CD4-positive, alpha-beta memory T cell (primary cell): ENCODE data around the gene AJAP1. TPM values are rescaled to one million over a fixed set of nuclear protein-coding genes. Genes with fewer than 3 reads are reported as not detected.

Source experiments
- CTCF ChIA-PET: fragments of 350-600 bp; sonication (Branson Sonifier 250); formaldehyde crosslinking; loops from one replicate; lab custom pipeline; 2021; ENCODE audit warnings: inconsistent platforms; ENCODE audit not compliant: partially characterized antibody; lab: Charles Lee
- POLR2A ChIA-PET: fragments of 350-600 bp; sonication (Branson Sonifier 250); formaldehyde crosslinking; loops from one replicate; lab custom pipeline; 2021; ENCODE audit not compliant: partially characterized antibody; lab: Charles Lee
- DNase-seq, 5 donors: peaks; one replicate each; pipeline versions ENCODE4 v3.0.0 to v3.0.0-alpha.2; 2020 to 2022; ENCODE audit warnings: mixed read lengths in 1 of 5
- H3K27ac ChIP-seq: one replicate; pipeline ENCODE4 v1.7.0; 2013; ENCODE audit warnings: low read depth, low read length
- H3K27me3 ChIP-seq: 2 replicates; pipeline ENCODE4 v1.7.0; 2013; ENCODE audit warnings: mild to moderate bottlenecking, low read length, moderate library complexity; ENCODE audit not compliant: insufficient read depth
- H3K36me3 ChIP-seq: 2 replicates; pipeline ENCODE4 v1.7.0; 2013; ENCODE audit warnings: mild to moderate bottlenecking, low read length, moderate library complexity; ENCODE audit not compliant: insufficient read depth
- H3K4me1 ChIP-seq: 2 replicates; pipeline ENCODE4 v1.7.0; 2013; ENCODE audit warnings: mild to moderate bottlenecking, low read length, moderate library complexity; ENCODE audit not compliant: insufficient read depth
- H3K4me3 ChIP-seq, 2 donors: one replicate each; pipeline ENCODE4 v1.7.0; 2013; ENCODE audit warnings: low read length in 2 of 2, mild to moderate bottlenecking in 1 of 2
- H3K9me3 ChIP-seq, 2 donors: one replicate each; pipeline ENCODE4 v1.7.0; 2013; ENCODE audit warnings: low read length in 2 of 2, control low read depth in 1 of 2; ENCODE audit not compliant: control insufficient read depth in 1 of 2
- H3K27ac Mint-ChIP-seq, 7 donors: one replicate each; pipeline ENCODE4 v1.8.0; 2020 to 2021; ENCODE audit warnings: mixed read lengths in 7 of 7, mild to moderate bottlenecking in 6 of 7, inconsistent platforms in 3 of 7, moderate library complexity in 3 of 7
- H3K27me3 Mint-ChIP-seq, 2 donors: one replicate each; pipeline ENCODE4 v1.8.0; 2020 to 2021; ENCODE audit warnings: mixed read lengths in 2 of 2
- H3K36me3 Mint-ChIP-seq, 2 donors: one replicate each; pipeline ENCODE4 v1.8.0; 2020 to 2021; ENCODE audit warnings: mixed read lengths in 2 of 2, inconsistent platforms in 1 of 2, mild to moderate bottlenecking in 1 of 2
- H3K4me1 Mint-ChIP-seq, 4 donors: one replicate each; pipeline ENCODE4 v1.8.0; 2020 to 2021; ENCODE audit warnings: mixed read lengths in 4 of 4, mild to moderate bottlenecking in 1 of 4
- H3K4me3 Mint-ChIP-seq, 8 donors: one replicate each; pipeline ENCODE4 v1.8.0; 2020 to 2021; ENCODE audit warnings: mixed read lengths in 8 of 8, mild to moderate bottlenecking in 7 of 8, moderate library complexity in 6 of 8, inconsistent platforms in 3 of 8
- H3K9me3 Mint-ChIP-seq, 8 donors: one replicate each; pipeline ENCODE4 v1.8.0; 2020 to 2021; ENCODE audit warnings: mixed read lengths in 8 of 8, mild to moderate bottlenecking in 5 of 8, inconsistent platforms in 3 of 8, moderate library complexity in 1 of 8
- intact Hi-C: fragments of 100-400 bp; cut with micrococcal nuclease; formaldehyde crosslinking; loops from one replicate; pipeline ENCODE4 v1.15.1; 2023
- polyA plus RNA-seq, 2 donors: library from polyadenylated mRNA; unstranded; fragments of 300-500 nt; fragmentation: Illumina TruSeq; gene quantifications; one replicate each; pipeline ENCODE4 v1.2.3, GENCODE V29; 2021
- total RNA-seq, 2 experiments: library from RNA; stranded (reverse); gene quantifications; one replicate each; pipeline ENCODE4 v1.2.3, GENCODE V29; 2021

AJAP1 gene
- total and polyA plus RNA-seq, 4 experiments from 2014 or later, result 0.09 TPM; not detected in 3

DNA sequence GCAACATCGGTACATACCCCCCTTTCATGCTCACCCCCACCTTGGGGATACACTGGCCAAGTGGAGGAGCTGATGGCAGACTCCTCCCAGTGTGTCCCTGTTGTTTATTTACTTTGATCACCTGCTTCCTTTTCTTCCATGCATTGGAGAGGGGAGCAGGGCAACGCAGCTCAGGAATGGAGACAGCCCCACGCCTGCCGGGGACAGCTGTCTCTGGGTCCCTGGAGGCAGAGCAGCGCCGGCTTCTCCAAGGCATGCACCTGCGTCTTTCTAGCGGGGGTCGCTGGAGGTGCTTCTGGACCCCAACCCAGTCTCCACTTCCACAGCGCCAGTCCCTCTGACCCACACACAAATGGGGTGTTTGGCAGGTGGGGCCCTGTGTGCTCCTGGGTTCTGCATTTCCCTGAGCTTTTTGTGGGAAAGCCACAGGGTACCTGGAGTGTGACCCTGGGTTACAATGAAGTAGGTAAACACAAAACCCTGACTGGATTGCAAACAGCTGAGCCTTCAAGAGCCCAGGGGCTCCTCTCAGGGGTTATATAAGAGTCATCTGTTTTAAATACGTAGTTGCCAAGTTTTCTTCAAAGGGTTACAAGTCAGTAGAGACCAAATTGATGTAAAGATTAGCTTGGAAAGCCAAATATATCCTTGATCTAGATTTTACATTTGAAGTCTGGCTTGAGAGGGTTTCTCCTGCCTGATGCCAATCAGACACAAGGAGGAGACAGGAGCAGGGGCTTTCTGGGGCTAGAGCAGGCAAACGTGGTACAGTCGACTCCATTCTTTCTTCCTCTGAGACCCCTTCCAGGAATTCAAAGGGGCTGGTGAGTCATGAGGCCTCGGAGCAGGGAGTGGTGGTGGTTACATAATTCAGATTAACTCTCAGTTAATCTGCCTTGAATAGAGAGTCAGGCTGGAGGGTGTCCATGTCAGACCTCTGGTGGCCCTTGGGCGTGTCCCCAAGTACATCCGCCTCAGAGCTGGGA, 4.5 kb downstream of the AJAP1 start:
- peaks cover 5% of the 10 kb centered on the region for H3K27me3 ChIP-seq
- H3K4me3 Mint-ChIP-seq, result no peak overlapping the region
- intact Hi-C loops, result no loop called here
- no peak overlapping the region for H3K4me3 ChIP-seq
- no peak for DNase-seq
- no peaks in the 10 kb centered on the region for H3K4me1 ChIP-seq
- no peaks in the 10 kb centered on the region for H3K9me3 Mint-ChIP-seq
- no peaks in the 10 kb centered on the region for H3K36me3 ChIP-seq
- H3K36me3 Mint-ChIP-seq, result no peaks in the 10 kb centered on the region
- POLR2A ChIA-PET, result no interaction called here
- H3K27ac ChIP-seq, result no peak overlapping the region
- H3K27me3 Mint-ChIP-seq, result peaks cover 26 to 48% of the 10 kb centered on the region in 2 donors
- no peak overlapping the region for H3K27ac Mint-ChIP-seq
- no peaks in the 10 kb centered on the region for H3K9me3 ChIP-seq
- H3K4me1 Mint-ChIP-seq, result peaks cover 2 to 9% (median 5%) of the 10 kb centered on the region in 4 donors
- CTCF ChIA-PET, result interaction anchor here (1.0 to 2.5 kb wide), 3 partner anchors 9 to 14 kb away, joined by 3 to 6 read pairs (median 6); no protein-coding TSS in a partner anchor

GRCh38 chr1:4660917-4661594, 6.6 kb downstream of the AJAP1 start:
- Mint-ChIP-seq H3K27ac (no peak overlapping the region), H3K36me3 (no peaks in the 10 kb centered on the region), H3K9me3 (peaks cover 0 to 2% (median 0%) of the 10 kb centered on the region in 8 donors), H3K4me1 (peaks cover 2 to 9% (median 5%) of the 10 kb centered on the region in 4 donors), H3K4me3 (no peak overlapping the region), H3K27me3 (peaks cover 32 to 49% of the 10 kb centered on the region in 2 donors)
- Histone ChIP-seq H3K27me3 (peaks cover 5% of the 10 kb centered on the region), H3K9me3 (no peaks in the 10 kb centered on the region), H3K27ac (no peak overlapping the region), H3K4me1 (no peaks in the 10 kb centered on the region), H3K4me3 (no peak overlapping the region), H3K36me3 (no peaks in the 10 kb centered on the region)
- CTCF ChIA-PET, result interaction anchor here (1.1 kb wide), 1 partner anchor 9 kb away, joined by 3 read pairs; no protein-coding TSS in a partner anchor
- intact Hi-C loops, result no loop called here
- DNase-seq, result no peak
- POLR2A ChIA-PET, result no interaction called here

DNA sequence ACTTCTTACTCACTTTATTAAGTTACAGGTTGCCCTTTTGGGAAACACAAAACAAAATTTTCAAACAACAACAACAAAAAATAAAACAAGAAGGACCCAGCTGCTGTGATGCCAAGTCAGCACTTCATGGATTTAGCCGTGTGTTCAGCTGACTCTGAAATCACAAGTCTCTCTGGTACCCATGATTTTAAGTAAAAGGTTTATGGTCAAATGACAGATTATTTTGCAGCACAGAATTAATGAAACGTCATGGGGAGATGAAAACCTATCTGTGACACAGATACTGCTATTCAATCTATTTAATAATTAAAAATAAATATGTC, 7.1 kb downstream of the AJAP1 start:
- H3K36me3 Mint-ChIP-seq, result no peaks in the 10 kb centered on the region
- Histone ChIP-seq H3K27me3 (peaks cover 5% of the 10 kb centered on the region), H3K4me1 (no peaks in the 10 kb centered on the region), H3K9me3 (no peaks in the 10 kb centered on the region), H3K36me3 (no peaks in the 10 kb centered on the region), H3K27ac (no peak overlapping the region), H3K4me3 (no peak overlapping the region)
- no peak for DNase-seq
- ChIA-PET CTCF (interaction anchor here (1.1 kb wide), 1 partner anchor 10 kb away, joined by 3 read pairs; no protein-coding TSS in a partner anchor), POLR2A (no interaction called here)
- peaks cover 0 to 2% (median 0%) of the 10 kb centered on the region in 8 donors for H3K9me3 Mint-ChIP-seq
- no peak overlapping the region for H3K27ac Mint-ChIP-seq
- H3K4me1 Mint-ChIP-seq, result peaks cover 0 to 5% (median 3%) of the 10 kb centered on the region in 4 donors
- H3K4me3 Mint-ChIP-seq, result no peak overlapping the region
- H3K27me3 Mint-ChIP-seq, result peaks cover 29 to 45% of the 10 kb centered on the region in 2 donors
- intact Hi-C loops, result no loop called here

- H3K4me3 Mint-ChIP-seq, result no peak overlapping the region
- CTCF ChIA-PET, result no interaction called here
- peaks cover 0 to 4% (median 0%) of the 10 kb centered on the region in 8 donors for H3K9me3 Mint-ChIP-seq
- no peak for DNase-seq
- no peak overlapping the region for H3K27ac Mint-ChIP-seq
- Histone ChIP-seq H3K27ac (no peak overlapping the region), H3K36me3 (no peaks in the 10 kb centered on the region), H3K9me3 (no peaks in the 10 kb centered on the region), H3K4me3 (no peak overlapping the region), H3K27me3 (peaks cover 5% of the 10 kb centered on the region), H3K4me1 (no peaks in the 10 kb centered on the region)
- intact Hi-C loops, result no loop called here
- H3K4me1 Mint-ChIP-seq, result no peaks in the 10 kb centered on the region
- H3K27me3 Mint-ChIP-seq, result peaks cover 23 to 40% of the 10 kb centered on the region in 2 donors
- no peaks in the 10 kb centered on the region for H3K36me3 Mint-ChIP-seq
- POLR2A ChIA-PET, result no interaction called here
Measured at GRCh38 chr1:4662168-4662567, 7.8 kb downstream of the AJAP1 start.

- DNase-seq, result no peak
- CTCF ChIA-PET, result no interaction called here
- Histone ChIP-seq H3K4me1 (no peaks in the 10 kb centered on the region), H3K4me3 (no peak overlapping the region), H3K27me3 (peaks cover 5% of the 10 kb centered on the region), H3K36me3 (no peaks in the 10 kb centered on the region), H3K27ac (no peak overlapping the region), H3K9me3 (no peaks in the 10 kb centered on the region)
- POLR2A ChIA-PET, result no interaction called here
- Mint-ChIP-seq H3K36me3 (no peaks in the 10 kb centered on the region), H3K27me3 (peaks cover 19 to 37% of the 10 kb centered on the region in 2 donors), H3K4me3 (no peak overlapping the region), H3K27ac (no peak overlapping the region), H3K9me3 (peaks cover 0 to 4% (median 0%) of the 10 kb centered on the region in 8 donors), H3K4me1 (no peaks in the 10 kb centered on the region)
- intact Hi-C loops, result no loop called here
Measured at GRCh38 chr1:4662723-4663122, 8.3 kb downstream of the AJAP1 start.

- no peak overlapping the region for H3K27ac ChIP-seq
- H3K27ac Mint-ChIP-seq, result no peak overlapping the region
- intact Hi-C loops, result no loop called here
Measured at GRCh38 chr1:4664095-4664494, 9.7 kb downstream of the AJAP1 start.

DNA sequence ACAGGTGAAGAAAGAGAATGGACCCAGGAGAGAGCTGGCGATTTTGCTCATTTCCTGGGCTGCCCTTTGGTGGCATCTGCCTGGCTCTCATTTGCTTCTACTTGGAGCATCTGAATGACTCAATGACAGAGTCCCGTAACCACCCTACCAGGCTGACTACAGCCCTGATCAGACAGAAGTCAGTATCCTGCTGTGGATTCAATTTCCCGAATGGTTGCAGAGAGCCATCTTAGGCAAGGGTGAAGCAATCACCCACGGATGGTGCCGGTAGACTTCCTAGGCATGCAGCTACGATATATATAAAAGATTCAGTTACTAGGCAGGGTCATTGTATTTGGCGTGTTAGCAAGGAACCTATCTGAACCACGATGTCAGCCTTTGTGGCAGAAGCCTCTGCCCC, 10.2 kb downstream of the AJAP1 start:
- DNase-seq, result no peak
- Mint-ChIP-seq H3K27ac (peak overlapping the region in 1 of 7 donors; percentile 51), H3K27me3 (peaks cover 16 to 22% of the 10 kb centered on the region in 2 donors), H3K36me3 (no peaks in the 10 kb centered on the region), H3K9me3 (peaks cover 0 to 4% (median 0%) of the 10 kb centered on the region in 8 donors), H3K4me3 (no peak overlapping the region), H3K4me1 (no peaks in the 10 kb centered on the region)
- H3K9me3 ChIP-seq, result no peaks in the 10 kb centered on the region
- H3K36me3 ChIP-seq, result no peaks in the 10 kb centered on the region
- CTCF ChIA-PET, result no interaction called here
- H3K27me3 ChIP-seq, result no peaks in the 10 kb centered on the region
- no peak overlapping the region for H3K4me3 ChIP-seq
- POLR2A ChIA-PET, result no interaction called here
- H3K27ac ChIP-seq, result no peak overlapping the region
- intact Hi-C loops, result no loop called here
- H3K4me1 ChIP-seq, result no peaks in the 10 kb centered on the region

More at GRCh38 chr1:4664095-4664494, 9.7 kb downstream of the AJAP1 start:
- Histone ChIP-seq H3K4me1 (no peaks in the 10 kb centered on the region), H3K9me3 (no peaks in the 10 kb centered on the region), H3K27me3 (peaks cover 5% of the 10 kb centered on the region), H3K4me3 (no peak overlapping the region), H3K36me3 (no peaks in the 10 kb centered on the region)
- ChIA-PET CTCF (no interaction called here), POLR2A (no interaction called here)
- H3K36me3 Mint-ChIP-seq, result no peaks in the 10 kb centered on the region
- no peak for DNase-seq
- no peak overlapping the region for H3K4me3 Mint-ChIP-seq
- peaks cover 20 to 26% of the 10 kb centered on the region in 2 donors for H3K27me3 Mint-ChIP-seq
- peaks cover 0 to 4% (median 0%) of the 10 kb centered on the region in 8 donors for H3K9me3 Mint-ChIP-seq
- no peaks in the 10 kb centered on the region for H3K4me1 Mint-ChIP-seq
